HG02981 (cell line): ENCODE data around the gene DNAH6.
"Not testable (repeated sequence)": the region's sequence is repeated elsewhere in the genome, so short reads cannot be mapped to it uniquely, and the experiment has no call there.

Source experiments
- ATAC-seq: cut with Tn5 transposase; IDR thresholded peaks from one replicate; pipeline ENCODE4 v1.9.1; 2021; ENCODE audit warnings: mild to moderate bottlenecking, moderate library complexity; ENCODE audit not compliant: unreplicated experiment

DNAH6 gene

DNA sequence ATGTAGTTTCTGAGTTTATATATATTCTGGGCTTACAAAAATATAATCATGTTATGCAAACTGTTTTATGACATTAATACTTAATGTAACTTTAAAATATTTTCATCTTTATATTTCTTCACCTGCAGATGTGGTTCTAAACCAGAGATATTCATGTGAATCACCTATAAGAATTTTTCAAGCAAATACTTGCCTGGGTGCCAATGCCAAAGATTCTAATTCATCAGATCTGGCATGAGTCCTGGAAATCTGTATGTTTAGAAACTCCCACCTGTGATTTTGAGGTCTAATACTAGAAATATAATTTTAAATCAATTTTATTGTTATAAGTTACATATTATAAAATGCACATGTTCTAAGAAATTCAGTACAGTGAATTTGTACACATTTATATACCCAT lies 19.9 kb upstream of the DNAH6 start:
- ATAC-seq = no peak

DNA sequence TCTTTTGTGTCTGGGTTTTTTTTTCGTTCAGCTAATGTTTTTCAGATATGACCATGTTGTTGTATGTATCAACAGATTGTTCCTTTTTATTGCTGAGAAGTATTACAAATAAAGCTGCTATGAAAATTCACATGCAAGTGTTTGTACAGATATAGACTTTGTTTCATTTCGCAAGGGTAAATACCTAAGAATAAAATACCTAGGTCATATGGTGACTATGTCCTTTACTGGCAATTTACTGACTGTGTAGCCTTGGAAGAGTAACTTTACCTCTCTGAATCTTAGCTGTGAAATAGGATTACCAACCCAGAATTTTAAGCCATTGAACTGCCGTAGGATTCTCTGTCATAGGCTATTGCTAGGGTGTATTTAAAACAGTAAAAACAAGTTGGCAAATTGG lies 19.0 kb upstream of the DNAH6 start:
- no peak for ATAC-seq

DNA sequence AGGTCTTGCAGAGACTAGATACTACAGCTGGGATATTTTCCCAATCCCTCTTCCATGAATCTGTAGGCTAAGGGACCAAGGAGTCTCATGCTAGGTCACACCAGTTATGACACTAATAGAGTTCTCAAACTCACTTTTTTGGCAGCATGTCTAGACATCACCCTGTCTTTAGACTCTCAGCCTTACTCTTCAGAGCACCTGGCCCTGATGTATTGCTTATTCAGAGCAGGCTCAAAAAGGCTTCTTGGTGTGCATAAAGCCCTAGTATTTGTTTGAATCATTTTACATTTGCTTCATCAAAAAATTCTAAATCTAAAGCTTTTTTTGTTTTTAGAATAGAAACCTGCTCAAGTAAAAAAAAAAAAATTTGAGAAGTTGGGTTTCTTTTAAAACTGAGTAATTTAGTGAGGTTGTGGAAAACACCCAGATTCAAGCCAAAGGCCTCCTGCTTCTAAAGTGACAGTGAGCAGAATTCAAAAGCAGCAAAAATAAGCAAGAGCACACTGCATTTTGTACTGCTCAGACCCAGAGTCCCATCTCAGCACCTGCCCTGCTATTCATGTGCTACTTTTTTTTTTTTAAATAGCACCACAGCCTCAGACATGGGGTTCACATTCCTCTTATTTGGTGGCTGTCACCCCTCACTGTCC lies 18.0 kb upstream of the DNAH6 start:
- ATAC-seq = no peak

DNA sequence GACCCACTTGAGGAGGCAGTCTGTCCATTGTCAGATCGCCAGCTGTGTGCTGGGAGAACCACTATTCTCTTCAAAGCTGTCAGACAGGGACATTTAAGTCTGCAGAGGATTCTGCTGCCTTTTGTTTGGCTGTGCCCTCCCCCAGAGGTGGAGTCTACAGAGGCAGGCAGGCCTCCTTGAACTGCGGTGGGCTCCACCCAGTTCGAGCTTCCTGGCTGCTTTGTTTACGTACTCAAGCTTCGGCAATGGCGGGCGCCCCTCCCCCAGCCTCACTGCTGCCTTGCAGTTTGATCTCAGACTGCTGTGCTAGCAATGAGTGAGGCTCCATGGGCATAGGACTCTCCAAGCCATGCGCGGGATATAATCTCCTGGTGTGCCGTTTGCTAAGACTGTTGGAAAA lies 5.3 kb upstream of the DNAH6 start:
- not testable (repeated sequence) for ATAC-seq

- ATAC-seq = no peak
Observed at GRCh38 chr2:84515788-84516187, 510 bp upstream of the DNAH6 start.

GRCh38 chr2:84519332-84519957 lies 3.1 kb downstream of the DNAH6 start:
- no peak for ATAC-seq

GRCh38 chr2:84526562-84526961 lies 10.3 kb downstream of the DNAH6 start:
- no peak for ATAC-seq

DNA sequence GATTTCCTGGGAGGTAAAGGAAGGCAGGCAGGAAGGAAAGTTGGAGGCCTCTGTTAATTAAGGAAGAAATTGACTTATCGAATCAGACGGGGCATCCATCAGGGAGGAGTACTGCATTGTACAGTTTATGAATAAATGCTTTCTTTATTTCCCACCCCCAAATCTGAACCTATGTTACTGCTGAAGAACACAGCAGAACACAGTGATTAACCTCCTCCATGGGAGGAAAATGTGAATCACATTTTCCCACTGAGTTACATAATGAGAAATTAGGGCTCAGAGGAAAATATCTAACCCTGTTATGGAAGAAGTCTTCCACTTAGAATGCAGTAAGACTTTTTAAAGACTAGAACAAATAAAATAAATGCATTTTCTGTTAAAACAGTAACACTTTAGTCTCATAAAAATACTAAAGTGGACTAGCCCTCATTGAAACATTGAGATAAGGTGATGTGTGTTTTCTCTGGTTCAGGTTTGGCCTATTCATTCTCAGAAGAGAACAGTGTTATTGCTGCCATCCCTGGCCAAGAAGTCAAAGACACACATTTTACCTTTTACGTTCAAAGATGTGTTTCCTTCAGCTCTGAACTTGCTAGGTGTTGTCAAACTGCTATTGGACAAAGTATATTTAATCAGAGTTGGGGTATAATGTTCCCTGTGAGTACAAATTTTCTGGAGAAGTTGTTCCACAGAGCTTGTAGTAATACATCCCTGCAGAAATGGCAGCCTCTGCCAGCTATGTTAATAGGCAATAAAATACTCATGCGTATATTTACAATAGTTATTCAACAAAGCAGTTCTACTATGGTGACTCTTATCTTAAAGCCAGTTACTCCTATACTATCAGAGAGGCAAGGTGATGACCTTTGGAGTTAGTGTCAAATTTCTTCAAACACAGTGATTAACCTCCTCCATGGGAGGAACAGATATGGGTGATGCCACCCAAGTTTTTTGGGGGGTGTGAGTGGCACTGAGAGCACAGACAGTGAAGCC lies 11.1 kb downstream of the DNAH6 start:
- no peak for ATAC-seq

DNA sequence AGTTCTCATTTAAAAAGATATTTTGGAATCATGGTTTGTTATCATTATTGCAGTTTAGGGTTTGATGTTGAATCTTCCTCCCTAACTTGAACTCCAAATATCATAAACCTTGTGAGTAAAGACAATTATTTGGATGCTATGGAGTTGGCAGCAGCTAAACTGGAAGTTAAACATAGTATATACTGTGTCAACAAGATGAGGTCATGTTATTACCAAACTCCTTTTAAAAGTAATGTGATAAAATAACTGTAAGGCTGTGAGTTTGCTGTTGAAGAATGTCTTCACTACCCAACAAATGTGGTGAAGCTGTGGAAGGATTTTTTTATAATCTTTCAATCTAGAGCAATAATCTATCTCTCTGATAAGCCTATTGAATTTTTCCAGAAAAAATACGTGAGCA lies 16.0 kb downstream of the DNAH6 start:
- ATAC-seq = no peak

DNA sequence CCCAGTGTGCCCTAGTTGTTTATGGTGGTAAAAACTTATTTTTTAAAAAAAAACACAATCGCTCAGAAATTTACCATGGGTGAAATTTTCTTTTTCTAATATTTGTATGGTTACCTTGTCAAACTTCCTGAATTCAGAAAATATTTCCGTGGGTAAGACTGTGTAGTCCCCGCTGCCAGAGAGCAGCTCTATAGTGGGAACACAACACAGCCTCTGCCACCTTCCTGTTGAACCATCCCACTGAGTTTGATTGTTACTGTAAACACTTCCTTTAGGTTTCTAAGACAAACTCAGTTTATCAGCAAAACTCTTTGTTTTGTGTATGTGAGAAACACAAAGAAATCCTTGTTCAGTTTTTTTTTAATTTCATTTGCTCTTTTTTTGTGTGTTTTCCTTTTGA lies 17.9 kb downstream of the DNAH6 start:
- no peak for ATAC-seq

DNA sequence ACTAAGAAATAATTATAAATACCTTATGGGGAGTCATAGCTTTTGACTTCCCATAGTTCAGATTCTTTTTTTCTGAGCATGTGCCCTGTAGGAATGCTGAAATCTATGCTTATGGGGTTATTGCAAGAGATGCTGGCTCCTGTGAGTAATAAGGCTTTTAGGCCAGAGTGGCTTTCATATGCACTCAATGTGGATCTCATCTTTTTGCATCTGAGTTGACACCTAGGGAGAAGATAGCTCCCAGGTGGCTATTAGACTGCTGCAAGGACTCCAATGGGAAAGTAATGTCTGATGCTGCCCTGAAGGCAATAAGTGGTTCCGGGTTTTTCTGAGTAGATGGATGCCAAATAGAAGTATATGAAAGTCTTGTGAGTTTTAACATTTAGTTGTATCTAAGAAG lies 21.0 kb downstream of the DNAH6 start:
- ATAC-seq = no peak

GRCh38 chr2:84539729-84540128 lies 23.4 kb downstream of the DNAH6 start:
- no peak for ATAC-seq

- ATAC-seq = no peak
Observed at GRCh38 chr2:84545005-84545404, 28.7 kb downstream of the DNAH6 start.

DNA sequence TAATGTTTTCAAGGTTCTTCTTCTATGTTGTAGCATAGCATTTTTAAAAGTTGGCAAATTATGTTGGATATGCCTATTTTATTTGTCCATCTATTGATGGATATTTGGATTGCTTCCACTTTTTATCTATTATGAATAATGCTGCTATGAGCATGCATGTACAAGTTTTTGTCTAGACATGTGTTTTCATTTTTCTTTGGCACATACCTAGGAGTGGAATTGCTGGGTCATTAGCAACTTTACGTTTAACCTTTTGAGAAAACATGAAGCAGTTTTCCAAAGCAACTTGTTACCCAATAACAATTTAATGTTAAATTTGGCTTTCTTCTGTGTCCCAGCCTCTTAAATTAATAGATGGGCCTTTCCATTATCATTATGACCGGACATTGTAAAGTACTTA lies 30.3 kb downstream of the DNAH6 start:
- ATAC-seq = no peak

DNA sequence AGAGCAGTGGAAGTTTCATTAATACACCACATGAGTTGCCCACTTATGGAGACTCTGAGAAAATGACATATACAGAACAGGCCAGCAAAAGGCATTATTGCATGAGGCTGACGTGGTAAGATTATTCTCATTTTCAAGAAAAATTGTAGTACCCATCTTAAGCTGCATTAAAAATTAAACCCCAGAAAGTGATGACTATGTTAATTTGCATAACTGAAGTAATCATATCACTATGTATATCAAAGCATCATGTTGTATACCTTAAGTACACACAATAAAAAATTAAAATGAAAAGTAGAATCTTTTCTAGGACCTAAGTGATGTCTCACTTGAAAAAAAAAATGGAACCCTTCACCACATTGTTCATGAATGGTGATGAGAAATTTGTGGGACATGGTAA lies 32.0 kb downstream of the DNAH6 start:
- ATAC-seq = no peak

- no peak for ATAC-seq
Observed at GRCh38 chr2:84550916-84551315, 34.6 kb downstream of the DNAH6 start.

- not testable (repeated sequence) for ATAC-seq
Observed at GRCh38 chr2:84551526-84551925, 35.2 kb downstream of the DNAH6 start.

DNA sequence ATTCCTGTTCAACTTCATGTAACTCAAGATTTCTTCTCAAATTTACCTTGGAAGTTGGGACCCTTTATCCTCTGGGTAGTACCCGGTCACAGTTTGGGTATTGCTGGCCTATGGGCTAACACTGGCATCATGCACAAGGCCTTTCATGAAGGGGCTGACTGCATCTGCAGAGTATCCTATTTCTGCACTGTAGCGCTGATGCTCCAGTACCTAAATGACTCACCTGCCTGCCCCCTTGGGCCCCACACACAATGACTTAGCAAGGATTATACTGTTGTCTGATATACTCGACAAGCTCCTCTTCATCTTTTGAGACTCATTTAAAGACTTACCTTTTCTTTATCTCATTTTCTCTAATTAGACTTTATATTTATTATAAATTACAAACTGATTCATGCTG lies 39.9 kb downstream of the DNAH6 start:
- no peak for ATAC-seq

DNA sequence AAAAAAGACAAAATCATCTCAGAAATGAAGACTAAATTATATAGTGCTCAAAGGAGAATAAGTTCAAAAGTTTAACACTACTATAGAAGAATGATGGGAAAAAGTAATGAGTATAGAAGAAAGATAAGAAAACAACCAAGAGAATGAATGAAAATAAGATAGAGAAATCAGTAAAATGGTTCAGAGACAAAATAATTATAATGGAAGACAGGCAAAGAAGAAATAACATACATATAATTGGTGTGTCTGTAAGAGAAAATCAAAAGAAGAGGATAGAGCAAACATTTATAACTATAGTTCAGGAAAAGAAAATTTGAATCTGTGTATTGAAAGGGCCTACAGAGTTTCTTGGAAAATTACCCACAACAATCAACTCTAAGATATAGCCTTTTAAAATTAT lies 43.5 kb downstream of the DNAH6 start:
- no peak for ATAC-seq

GRCh38 chr2:84579661-84580060 lies 63.4 kb downstream of the DNAH6 start:
- ATAC-seq = no peak

DNA sequence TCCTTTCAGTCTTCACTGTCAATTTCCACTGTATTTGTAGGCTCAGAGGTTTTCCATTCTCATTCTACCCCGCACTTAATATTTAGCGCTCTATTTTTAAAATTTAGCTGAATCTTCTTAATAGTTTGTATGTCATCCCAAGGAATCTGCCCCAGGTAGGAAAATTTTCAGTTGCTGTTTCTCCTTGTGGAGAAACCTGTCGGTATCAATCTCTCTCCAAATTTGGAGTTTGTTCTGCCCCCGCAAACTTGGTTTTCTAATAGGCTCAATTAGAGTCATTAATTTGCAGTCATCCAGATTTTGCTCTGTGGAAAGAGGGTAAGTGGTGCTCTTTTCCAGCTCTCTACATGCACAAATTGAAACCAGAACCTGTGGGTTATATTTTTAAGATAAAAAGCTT lies 87.6 kb downstream of the DNAH6 start:
- ATAC-seq = no peak

- ATAC-seq = no peak
Observed at GRCh38 chr2:84613082-84613481, 96.8 kb downstream of the DNAH6 start.
